ENCODE measurements around the gene ZNF383. TPM values are rescaled to one million over a fixed set of nuclear protein-coding genes. Genes with fewer than 3 reads are reported as not detected.
"Not testable (repeated sequence)": the region's sequence is repeated elsewhere in the genome, so short reads cannot be mapped to it uniquely, and the experiment has no call there.

ZNF383 gene
- 9.9 and 10.7 TPM in 2 replicates for total RNA-seq

GRCh38 chr19:37217775-37218591, at the start of gene ZNF383:
TSS of gene ZNF383 (plus strand) at chr19:37218214. CDS start at chr19:37230454, 12,240 bp downstream.
- intact Hi-C loops (cut with micrococcal nuclease): loop anchor here (1.0 to 10.0 kb wide), 23 partner anchors 8 to 1091 kb away; partner anchors contain the start of genes SIPA1L3, ZFP14, ZFP30 and ZNF260

- intact Hi-C loops (cut with micrococcal nuclease): loop anchor here (1.0 to 2.0 kb wide), 12 partner anchors 38 to 958 kb away; partner anchors contain the start of genes ZNF420, ZNF527, ZNF565 and ZNF567
Measured at GRCh38 chr19:37172368-37173366, 45.3 kb upstream of the ZNF383 start, which contains the start of gene ZNF585A. TSS of gene ZNF585A (minus strand) at chr19:37172695. CDS start at chr19:37169910, 2,785 bp downstream.

GRCh38 chr19:37186071-37186470, 31.9 kb upstream of the ZNF383 start:
- intact Hi-C loops (cut with micrococcal nuclease): not testable (repeated sequence)

DNA sequence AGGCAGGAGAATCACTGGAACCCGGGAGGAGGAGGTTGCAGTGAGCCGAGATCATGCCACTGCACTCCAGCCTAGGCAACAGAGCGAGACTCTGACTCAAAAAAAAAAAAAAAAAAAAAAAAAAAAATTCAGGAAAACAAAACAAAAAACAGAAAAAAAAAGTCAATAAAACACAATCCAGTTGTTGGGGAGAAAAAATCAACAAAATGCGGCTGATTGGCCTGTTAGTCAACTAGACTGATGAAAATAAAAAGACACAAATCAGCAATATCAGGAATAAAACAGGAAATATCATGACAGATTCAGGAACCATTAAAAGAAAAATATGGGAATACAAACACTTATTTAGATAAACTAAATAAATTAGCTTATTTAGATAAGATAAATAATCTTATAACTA, 22.8 kb upstream of the ZNF383 start:
- intact Hi-C loops (cut with micrococcal nuclease): not testable (repeated sequence)

- intact Hi-C loops (cut with micrococcal nuclease): not testable (repeated sequence)
Measured at GRCh38 chr19:37197115-37197514, 20.9 kb upstream of the ZNF383 start.

DNA sequence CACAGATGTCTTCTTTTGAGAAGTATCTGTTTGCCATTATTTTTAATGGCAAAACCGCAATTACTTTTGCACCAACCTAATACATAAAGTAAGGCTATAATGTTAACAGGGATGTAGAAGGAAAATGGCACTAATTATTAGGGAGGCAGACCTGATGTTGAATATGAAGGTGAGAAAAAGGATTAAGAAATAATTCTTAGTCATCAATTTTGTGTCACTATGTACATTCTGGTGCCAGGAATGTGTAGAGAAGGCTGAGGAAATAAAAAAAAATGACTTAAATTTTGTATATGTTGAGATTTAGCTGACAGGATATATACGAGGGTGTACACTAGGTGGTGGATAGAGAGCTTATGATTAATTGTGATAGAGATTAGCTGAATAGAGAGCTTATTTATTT, 20.2 kb upstream of the ZNF383 start:
- intact Hi-C loops (cut with micrococcal nuclease): no loop called here

- intact Hi-C loops (cut with micrococcal nuclease): loop anchor here (1.0 to 10.0 kb wide), 18 partner anchors 45 to 1090 kb away; partner anchors contain the start of genes ZFP14, ZFP30, ZNF260 and ZNF345
Measured at GRCh38 chr19:37217480-37217774, 587 bp upstream of the ZNF383 start.

- intact Hi-C loops (cut with micrococcal nuclease): loop anchor here (1.0 to 10.0 kb wide), 11 partner anchors 8 to 1091 kb away; partner anchors contain the start of genes SIPA1L3, ZNF382, ZNF565 and ZNF567
Measured at GRCh38 chr19:37218592-37218935, 550 bp downstream of the ZNF383 start.

- intact Hi-C loops (cut with micrococcal nuclease): no loop called here
Measured at GRCh38 chr19:37220383-37220782, 2.4 kb downstream of the ZNF383 start.

DNA sequence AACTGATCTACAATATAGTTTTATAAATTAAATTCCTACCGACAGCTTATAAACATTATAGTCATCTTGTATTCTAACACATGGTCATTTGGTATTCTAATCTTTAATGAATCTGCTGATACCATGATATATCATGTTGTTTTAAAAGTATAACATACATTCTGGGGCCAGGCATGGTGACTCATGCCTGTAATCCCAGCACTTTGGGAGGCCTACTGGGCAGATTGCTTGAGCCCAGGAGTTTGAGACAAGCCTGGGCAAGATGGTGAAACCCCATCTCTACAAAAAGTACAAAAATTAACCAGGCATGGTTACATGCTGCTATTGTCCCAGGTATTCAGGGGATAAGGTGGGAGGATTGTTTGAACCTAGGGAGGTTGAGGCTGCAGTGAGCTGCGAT, 3.1 kb downstream of the ZNF383 start:
- intact Hi-C loops (cut with micrococcal nuclease): no loop called here

DNA sequence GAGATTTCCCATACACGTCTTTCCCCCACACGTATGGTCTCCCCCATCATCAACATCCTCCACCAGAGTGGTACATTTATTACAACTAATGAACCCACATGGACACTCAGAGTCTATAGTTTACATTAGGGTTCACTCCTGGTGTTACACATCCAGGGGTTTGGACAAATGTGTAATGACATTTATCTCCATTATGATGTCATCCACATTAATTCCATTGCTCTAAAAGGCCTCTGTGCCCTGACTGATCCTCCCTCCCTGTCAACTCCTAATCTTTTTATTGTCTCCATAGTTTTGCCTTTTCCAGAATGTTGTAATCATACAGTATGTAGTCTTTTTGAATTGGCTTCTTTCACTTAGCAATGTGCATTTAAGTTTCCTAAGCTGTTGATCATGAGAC, 8.2 kb downstream of the ZNF383 start:
- intact Hi-C loops (cut with micrococcal nuclease): loop anchor here (5.0 kb wide), 1 partner anchor 236 kb away; no protein-coding TSS in a partner anchor

DNA sequence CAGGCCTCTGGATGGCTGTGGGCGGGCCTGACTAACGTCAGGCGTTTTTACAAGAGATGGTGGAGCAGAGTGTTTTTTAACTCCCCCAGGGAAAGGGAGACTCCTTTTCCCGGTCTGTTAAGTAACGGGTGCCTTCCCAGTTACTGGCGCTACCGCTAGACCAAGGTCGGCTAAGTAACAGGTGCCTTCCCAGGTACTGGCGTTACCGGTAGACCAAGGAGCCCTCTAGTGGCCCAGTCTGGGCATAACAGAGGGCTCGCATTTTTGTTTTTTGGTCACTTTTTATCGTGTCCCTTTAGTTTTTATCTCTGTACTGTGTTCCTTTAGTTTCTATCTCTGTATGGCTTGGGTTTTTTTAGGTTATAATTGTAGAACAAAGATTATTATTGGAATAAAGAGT, 10.0 kb downstream of the ZNF383 start:
- intact Hi-C loops (cut with micrococcal nuclease): loop anchor here (5.0 kb wide), 1 partner anchor 234 kb away; no protein-coding TSS in a partner anchor

- intact Hi-C loops (cut with micrococcal nuclease): no loop called here
Measured at GRCh38 chr19:37243206-37243632, 25.2 kb downstream of the ZNF383 start.

- intact Hi-C loops (cut with micrococcal nuclease): no loop called here
Measured at GRCh38 chr19:37251308-37252229, 33.6 kb downstream of the ZNF383 start.

DNA sequence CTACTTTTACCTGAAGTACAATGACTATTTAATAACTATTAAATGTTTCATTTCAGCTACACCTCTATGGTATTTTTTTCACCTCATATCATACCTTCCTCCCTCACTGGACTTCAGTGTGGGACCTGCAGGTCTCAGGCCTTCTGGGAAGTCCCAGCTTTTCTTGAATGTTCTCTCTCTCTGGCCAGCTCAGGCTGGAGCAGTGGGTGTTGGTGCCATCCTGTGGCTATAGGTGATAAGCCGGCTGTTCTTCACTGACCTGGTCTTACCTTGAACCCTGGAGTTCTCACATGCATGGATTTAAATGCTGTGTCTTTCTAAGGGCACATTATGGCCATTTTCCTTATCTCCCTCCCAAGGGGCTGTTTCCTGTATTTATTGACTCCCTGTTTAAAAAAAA, 45.0 kb downstream of the ZNF383 start:
- intact Hi-C loops (cut with micrococcal nuclease): not testable (repeated sequence)

- intact Hi-C loops (cut with micrococcal nuclease): not testable (repeated sequence)
Measured at GRCh38 chr19:37267005-37267404, 49.0 kb downstream of the ZNF383 start.

- intact Hi-C loops (cut with micrococcal nuclease): not testable (repeated sequence)
Measured at GRCh38 chr19:37267755-37268154, 49.7 kb downstream of the ZNF383 start.

- intact Hi-C loops (cut with micrococcal nuclease): not testable (repeated sequence)
Measured at GRCh38 chr19:37280656-37281055, 62.6 kb downstream of the ZNF383 start.

DNA sequence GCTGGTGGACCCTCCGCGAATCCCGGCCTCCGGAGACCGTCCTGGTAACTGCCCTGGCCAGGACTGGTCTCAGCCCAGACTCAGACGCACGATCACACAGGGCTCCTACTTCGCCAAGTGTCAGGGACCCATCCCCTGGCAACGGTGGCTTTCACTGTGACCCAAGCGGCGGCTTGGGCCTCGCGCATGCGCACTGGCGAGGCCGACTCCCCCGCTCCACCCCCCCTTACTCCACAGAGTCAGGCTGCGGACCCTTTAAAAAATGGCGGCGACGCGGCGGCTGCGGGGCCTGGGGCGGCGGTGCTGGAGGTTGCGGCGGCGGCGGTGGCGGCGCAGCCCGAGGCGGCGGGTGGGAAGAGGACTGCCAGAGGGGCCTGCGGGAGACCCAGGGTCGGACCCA, 66.0 kb downstream of the ZNF383 start:
- intact Hi-C loops (cut with micrococcal nuclease): not testable (repeated sequence)

DNA sequence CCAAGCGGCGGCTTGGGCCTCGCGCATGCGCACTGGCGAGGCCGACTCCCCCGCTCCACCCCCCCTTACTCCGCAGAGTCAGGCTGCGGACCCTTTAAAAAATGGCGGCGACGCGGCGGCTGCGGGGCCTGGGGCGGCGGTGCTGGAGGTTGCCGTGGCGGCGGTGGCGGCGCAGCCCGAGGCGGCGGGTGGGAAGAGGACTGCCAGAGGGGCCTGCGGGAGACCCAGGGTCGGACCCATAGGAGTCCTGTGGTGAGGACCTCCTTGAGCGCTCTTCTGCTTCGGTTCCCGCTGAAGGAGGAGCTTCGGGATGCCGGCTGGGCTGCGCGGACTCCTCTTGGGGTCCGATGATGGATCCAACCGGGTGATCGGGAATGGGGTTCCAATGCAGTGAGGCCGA, 71.2 kb downstream of the ZNF383 start:
- intact Hi-C loops (cut with micrococcal nuclease): not testable (repeated sequence)
